ENCODE data around the gene ZC3H7B.
A peak's percentile ranks its signal among the peaks of the same experiment; 100 is the strongest.

The ZC3H7B gene

GRCh38 chr22:41354979-41355378, 53.7 kb downstream of the ZC3H7B start:
- ChIA-PET CTCF (no interaction called here), POLR2A (ENCODE audit: low non-redundant PET) (no interaction called here)
- no peak for DNase-seq (ENCODE audit: low spot score)
- TF ChIP-seq, protein P1, sequence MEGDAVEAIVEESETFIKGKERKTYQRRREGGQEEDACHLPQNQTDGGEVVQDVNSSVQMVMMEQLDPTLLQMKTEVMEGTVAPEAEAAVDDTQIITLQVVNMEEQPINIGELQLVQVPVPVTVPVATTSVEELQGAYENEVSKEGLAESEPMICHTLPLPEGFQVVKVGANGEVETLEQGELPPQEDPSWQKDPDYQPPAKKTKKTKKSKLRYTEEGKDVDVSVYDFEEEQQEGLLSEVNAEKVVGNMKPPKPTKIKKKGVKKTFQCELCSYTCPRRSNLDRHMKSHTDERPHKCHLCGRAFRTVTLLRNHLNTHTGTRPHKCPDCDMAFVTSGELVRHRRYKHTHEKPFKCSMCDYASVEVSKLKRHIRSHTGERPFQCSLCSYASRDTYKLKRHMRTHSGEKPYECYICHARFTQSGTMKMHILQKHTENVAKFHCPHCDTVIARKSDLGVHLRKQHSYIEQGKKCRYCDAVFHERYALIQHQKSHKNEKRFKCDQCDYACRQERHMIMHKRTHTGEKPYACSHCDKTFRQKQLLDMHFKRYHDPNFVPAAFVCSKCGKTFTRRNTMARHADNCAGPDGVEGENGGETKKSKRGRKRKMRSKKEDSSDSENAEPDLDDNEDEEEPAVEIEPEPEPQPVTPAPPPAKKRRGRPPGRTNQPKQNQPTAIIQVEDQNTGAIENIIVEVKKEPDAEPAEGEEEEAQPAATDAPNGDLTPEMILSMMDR (conservative IDR thresholded peaks at IDR 0.05; ENCODE audit: low read depth), result no peak
- H3K27ac ChIP-seq, result peak overlapping the region; percentile 20

- H3K27ac ChIP-seq, result peak overlapping the region; percentile 20; the same call in 1 of the 2 replicates
- TF ChIP-seq, protein P1 (conservative IDR thresholded peaks at IDR 0.05; ENCODE audit: low read depth), result no peak
- DNase-seq (ENCODE audit: low spot score), result no peak
- CTCF ChIA-PET, result no interaction called here
- POLR2A ChIA-PET (ENCODE audit: low non-redundant PET), result no interaction called here
Observed at GRCh38 chr22:41355895-41356294, 54.6 kb downstream of the ZC3H7B start.

DNA sequence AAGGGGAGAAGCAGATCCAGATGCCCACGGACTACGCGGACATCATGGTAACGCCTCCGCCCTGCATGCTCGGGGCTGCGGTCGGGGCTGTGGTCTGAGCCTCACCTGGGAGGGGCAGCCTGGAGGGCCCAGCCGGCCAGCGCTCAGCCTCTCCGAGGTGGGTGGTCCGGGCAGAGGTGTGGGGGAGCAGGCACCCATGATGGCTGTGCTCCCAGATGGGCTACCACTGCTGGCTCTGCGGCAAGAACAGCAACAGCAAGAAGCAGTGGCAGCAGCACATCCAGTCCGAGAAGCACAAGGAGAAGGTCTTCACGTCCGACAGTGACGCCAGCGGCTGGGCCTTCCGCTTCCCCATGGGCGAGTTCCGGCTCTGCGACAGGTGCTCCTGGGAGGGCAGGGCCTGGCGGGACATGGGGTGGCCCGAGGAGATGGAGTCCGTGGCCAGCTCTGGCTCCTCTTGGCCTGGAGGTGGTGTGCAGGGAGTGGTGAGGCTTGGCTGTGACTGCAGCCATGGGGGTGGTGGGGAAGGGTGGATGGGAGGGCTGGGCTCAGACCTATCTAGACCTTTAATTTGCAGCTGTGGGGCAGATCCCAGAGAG, 55.2 kb downstream of the ZC3H7B start:
- TF ChIP-seq, protein P1 (conservative IDR thresholded peaks at IDR 0.05; ENCODE audit: low read depth), result no peak
- ChIA-PET POLR2A (ENCODE audit: low non-redundant PET) (no interaction called here), CTCF (interaction anchor here (0.6 kb wide), 1 partner anchor 25 kb away, joined by 4 read pairs; the partner anchor contains the start of gene TEF)

DNA sequence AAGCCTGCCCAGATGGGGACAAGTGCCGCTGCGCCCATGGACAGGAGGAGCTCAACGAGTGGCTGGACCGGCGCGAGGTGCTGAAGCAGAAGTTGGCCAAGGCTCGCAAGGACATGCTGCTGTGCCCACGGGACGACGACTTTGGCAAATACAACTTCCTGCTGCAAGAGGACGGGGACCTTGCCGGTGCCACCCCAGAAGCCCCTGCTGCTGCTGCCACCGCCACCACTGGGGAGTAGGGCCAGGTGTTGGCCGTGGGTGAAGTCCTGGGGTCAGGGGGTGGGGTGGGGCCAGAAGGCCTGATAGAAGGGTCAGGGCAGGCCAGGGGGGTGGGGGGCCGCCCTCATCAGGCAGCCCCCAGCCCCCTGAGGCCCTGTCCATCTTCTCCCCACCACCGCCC, 55.9 kb downstream of the ZC3H7B start:
- CTCF ChIA-PET, result interaction anchor here (0.6 kb wide), 1 partner anchor 24 kb away, joined by 4 read pairs; the partner anchor contains the start of gene TEF
- POLR2A ChIA-PET (ENCODE audit: low non-redundant PET), result no interaction called here
- no peak for DNase-seq (ENCODE audit: low spot score)
- peak overlapping the region; percentile 67 for H3K27ac ChIP-seq
- TF ChIP-seq, protein P1 (conservative IDR thresholded peaks at IDR 0.05; ENCODE audit: low read depth), result no peak

More for the DNA sequence above, 55.2 kb downstream of the ZC3H7B start:
- peak overlapping the region; percentile 67; the same call in 1 of the 2 replicates for H3K27ac ChIP-seq
- no peak for DNase-seq (ENCODE audit: low spot score)

- no peak for DNase-seq (ENCODE audit: low spot score)
- peak overlapping the region; percentile 67 for H3K27ac ChIP-seq
- TF ChIP-seq, protein P1 (conservative IDR thresholded peaks at IDR 0.05; ENCODE audit: low read depth), result no peak
- ChIA-PET CTCF (no interaction called here), POLR2A (ENCODE audit: low non-redundant PET) (no interaction called here)
Observed at GRCh38 chr22:41358927-41359326, 57.6 kb downstream of the ZC3H7B start.

DNA sequence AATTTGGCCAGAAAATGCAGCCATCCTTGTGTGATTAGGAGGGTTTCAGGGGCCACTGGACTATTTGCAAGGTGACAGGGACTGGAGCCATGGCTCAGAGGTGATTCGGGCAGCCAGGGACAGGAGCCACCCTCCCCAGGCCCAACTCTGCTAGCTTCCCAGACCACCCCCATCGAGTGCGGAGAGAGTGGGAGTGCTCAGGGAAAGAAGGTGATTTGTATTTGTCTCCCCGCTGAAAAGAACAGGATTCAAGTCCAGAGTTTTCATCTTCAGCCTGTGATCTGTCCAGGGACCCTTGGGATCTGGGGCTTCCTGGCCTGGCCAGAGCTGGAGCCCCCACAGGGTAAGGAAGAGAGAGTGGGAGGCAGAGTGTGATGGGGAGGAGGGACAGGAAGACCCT, 58.1 kb downstream of the ZC3H7B start:
- H3K27ac ChIP-seq, result peak overlapping the region; percentile 67
- CTCF ChIA-PET, result no interaction called here
- POLR2A ChIA-PET (ENCODE audit: low non-redundant PET), result no interaction called here
- TF ChIP-seq, protein P1 (conservative IDR thresholded peaks at IDR 0.05; ENCODE audit: low read depth), result no peak
- no peak for DNase-seq (ENCODE audit: low spot score)

Data from RWPE1 (cell line).